NK-92 treated with Interleukin-12 subunit alpha and Interleukin-12 subunit beta, amount 100 ng/mL, for 24 hours (cell line): ENCODE results near the gene FOXD4L6.
"Not testable (repeated sequence)": the region's sequence is repeated elsewhere in the genome, so short reads cannot be mapped to it uniquely, and the experiment has no call there.

Experiments
- DNase-seq: peaks from one replicate; lab custom pipeline; 2025; lab: John Stamatoyannopoulos, UW

The FOXD4L6 gene

DNA sequence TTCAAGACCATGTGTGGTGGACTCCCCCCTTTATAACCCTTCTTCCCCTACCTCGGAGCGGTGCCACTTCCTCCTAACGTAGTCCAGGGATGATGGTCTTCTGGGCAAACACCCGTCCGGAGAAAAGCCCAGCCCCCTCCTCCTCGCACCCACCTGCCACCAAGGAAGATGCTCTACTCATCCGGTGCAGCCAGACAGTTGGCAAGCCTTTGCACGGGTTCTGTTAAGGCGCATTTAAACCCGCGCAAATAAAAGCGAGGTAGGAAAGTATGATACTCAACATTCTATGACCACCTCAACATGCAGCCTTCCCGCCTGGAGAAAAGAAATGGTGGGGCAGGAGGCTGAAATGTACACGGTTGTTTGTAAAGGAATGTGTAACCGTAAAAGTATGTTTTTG is at the start of gene FOXD4L6:
TSS of gene FOXD4L6 (minus strand) at position 101 of the 400 bp plus-strand sequence. CDS start 298 bp downstream, outside the sequence.
- DNase-seq, result not testable (repeated sequence)

DNA sequence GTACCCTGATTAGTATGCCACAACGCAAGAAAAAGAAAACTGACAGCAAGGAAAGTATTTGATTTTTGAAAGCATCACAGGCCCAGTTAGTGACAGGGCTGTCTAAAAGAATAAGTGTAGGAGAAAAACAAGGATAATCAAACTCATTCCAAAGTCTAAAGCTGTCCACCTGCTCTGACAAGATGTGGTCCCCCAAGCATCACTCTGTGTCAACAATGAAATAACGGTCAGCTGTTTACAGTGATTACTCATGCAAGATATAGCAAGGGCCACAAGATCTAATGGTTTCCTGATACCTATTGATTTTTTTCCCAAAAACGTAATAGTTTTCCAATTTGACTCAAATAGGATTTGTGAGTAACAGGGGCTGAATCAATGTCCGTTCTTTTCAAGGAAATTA is 46.5 kb upstream of the FOXD4L6 start:
- not testable (repeated sequence) for DNase-seq

DNA sequence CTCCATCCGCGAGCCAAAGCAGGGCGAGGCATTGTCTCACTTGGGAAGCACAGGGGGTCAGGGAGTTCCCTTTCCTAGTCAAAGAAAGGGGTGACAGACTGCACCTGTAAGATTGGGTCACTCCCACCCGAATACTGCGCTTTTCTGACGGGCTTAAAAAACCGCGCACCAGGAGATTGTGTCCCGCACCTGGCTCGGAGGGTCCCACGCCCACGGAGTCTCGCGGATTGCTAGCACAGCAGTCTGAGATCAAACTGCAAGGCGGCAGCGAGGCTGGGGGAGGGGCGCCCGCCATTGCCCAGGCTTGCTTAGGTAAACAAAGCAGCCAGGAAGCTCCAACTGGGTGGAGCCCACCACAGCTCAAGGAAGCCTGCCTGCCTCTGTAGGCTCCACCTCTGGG is 21.6 kb upstream of the FOXD4L6 start:
- not testable (repeated sequence) for DNase-seq

DNA sequence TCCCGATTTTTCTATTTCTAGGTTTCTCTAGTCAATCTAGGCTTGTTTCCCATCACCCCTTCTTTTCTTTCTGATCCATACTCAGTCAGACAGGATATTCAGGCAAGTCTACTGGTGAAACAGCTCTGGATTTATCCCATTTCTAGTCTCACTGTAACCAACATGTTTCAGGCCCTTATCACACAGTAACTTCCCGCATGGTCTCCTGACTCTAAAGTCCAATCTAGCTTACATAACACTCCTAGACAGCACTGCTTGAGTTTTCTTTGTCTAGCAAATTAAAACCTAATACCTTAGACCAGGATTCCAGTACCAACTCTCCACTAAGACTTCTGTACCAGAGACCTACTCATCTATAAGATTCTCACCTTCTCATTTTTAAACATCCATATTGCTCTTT is 13.4 kb upstream of the FOXD4L6 start:
- DNase-seq, result not testable (repeated sequence)

DNA sequence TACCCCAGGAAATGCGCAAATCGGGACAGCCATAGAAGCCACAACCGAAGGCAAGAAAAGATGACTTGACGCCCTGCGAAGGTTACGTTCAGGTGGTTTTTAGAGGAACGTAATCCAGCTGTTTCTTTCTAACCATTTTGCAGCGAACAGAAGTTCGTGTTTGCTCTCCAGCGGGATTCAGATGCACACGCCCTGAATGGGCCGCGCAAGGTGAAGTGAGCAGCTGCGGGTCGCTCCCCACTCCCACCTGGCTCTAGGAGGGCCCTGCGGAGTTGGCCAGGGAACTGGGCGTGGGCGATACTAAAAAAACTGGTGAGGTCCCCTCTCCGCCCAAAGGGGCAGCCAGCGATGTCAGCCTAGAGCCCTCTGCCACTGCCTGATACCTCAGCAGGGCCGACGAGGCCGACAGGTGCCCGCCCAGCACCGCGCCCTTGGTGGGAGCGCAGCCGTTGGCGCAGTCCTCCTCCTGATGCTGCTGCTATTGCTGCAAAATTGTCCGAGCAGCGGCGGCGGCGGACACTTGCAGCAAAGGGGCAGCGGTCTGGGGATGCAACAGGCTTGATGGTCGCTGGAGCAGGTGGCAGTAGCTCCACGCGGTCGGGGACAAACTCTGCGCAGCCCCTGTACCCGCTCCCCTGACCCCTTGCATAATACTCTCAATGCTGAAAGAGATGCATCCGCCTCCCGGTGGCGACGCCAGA is 1.6 kb downstream of the FOXD4L6 start:
- not testable (repeated sequence) for DNase-seq

DNA sequence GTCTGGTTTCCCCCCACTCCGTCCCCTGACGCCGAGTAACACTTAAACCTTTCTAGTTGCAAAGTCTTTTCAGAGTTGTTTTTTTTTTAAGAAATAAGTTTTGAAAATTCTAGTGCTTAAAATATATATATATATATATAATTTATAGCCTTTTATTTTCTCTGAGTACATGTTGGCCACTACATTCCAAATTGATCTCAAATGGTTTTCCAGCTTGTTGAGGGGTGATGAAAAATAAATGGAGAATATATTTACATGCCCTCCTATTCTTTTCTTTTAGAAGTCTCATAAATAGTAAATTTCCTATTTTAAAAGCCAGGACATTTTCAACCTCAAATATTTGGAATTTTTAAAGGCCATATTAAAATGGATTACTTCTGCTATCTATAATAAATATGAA is 2.5 kb downstream of the FOXD4L6 start:
- not testable (repeated sequence) for DNase-seq

DNA sequence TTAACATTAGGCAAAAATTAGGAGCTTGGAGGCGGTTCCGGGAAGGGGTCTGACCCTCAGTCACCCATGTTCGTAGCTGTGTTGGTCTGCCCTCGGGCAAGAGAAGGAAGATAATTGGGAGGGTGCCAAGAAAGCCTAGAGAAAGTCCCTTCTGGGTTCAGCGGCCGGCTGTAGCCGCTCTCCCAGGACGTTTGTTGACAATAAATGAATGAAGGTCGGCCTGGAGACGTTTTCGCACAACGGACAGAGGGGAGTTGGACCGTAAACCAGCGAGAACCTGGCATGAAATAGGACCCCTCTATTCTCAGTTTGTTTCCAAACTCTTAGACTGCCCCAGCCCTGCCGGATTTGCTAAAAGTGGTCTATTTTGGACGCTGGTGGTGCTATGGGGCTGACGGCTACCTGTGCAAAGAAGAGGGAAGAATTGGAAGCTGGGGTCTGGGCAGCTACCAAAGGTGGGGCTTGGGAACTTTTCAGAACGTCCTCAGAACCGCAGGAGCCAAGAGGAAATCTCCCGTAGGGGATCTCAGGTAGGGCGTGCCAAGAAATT is 3.3 kb downstream of the FOXD4L6 start:
- not testable (repeated sequence) for DNase-seq

DNA sequence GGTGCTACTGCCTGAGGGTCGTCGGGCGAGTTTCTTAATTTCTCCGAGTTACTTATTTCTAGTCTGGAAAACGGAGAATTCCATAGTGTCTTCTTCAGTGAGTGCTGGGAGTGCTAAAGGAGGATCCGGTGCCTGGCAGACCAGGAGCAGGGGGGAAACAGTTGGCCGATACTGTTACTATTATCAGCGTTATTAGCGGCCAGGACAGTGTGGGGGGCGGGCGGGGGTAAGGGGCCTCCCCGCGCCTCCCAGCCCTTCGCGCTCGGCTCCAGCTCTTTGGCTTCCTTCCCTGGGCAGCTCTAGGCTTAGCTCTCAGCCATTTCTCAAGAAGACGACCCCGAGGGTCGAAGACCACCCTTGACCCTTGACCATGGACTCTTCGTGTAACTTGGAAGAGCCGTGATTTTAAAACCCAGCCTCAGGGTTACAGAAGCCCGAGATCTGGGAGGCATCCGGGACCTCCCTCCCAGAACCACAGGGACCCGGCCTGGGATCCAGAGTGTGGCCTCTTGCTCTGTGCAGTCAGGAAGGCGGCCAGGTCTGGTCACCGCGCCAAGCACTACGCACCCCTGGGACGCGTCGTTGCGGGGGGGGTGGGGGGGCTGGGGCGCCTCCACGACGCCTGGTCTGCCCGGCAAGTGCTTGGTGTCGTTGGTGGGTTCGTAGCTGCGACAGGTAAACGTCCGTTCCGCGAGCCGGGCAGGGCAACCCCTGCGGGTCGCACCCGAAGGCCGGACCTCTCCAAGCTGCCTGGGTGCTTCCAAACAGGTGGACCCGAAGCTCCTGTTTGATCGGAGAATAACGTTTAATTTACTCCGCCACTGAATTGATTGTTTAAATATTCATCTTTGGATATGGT is 4.0 kb downstream of the FOXD4L6 start:
- not testable (repeated sequence) for DNase-seq

DNA sequence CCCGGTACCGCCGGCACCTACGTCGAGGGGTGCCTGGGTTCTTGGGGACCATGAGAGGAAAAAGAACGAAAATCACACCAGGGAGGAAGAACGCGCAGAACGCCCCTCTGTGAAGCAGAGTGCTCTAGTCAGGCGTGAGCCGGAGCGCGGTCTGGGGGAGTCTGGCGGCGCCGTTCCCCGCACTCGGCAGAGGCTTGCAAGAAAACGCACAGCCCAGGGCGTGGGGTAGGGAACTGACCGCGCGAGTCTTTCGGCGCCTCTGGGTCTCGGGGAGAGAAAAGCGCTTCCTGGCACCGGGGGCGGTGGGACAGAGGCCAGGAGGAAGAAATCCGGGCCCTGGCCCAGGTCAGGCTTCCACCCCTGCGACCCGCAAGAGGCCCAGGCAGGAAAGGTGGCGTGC is 4.7 kb downstream of the FOXD4L6 start:
- DNase-seq, result not testable (repeated sequence)

DNA sequence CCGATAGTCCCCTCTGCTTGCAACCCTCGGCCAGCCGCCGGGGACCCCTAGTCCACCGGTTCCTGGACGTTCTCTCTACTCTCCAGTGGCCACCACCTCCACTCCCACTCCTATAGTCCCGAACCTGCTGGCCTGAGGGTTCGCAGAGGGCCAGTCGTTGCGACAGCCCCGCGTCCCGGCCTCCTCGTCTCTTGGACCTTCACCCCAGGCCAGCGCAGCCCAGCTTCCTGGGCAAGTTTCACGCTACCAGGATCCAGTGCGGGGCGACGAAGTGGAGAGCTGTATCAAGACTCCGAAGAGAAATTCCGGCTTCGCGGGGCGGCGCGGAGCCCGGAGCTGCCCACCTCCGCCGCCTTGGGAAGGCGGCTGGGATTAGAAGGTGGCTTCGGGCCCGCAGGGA is 5.1 kb downstream of the FOXD4L6 start:
- not testable (repeated sequence) for DNase-seq

DNA sequence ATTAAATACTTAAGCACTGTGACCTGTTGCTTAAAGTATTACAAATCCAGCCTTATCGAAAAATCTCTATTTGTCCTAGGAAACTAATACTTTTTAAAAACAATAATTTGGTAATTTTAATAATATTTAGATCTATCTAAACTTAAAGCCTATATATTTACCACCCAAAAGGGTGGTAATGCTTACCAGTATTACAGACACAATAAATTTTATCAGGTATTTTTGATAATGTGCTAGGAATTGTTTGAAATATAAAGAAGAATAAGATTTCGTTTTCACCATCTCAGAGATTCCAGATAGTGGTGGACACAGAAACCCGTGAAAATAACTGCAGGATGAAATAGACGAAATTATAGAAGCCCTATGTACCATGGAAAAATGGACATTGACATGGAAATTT is 7.8 kb downstream of the FOXD4L6 start:
- not testable (repeated sequence) for DNase-seq

DNA sequence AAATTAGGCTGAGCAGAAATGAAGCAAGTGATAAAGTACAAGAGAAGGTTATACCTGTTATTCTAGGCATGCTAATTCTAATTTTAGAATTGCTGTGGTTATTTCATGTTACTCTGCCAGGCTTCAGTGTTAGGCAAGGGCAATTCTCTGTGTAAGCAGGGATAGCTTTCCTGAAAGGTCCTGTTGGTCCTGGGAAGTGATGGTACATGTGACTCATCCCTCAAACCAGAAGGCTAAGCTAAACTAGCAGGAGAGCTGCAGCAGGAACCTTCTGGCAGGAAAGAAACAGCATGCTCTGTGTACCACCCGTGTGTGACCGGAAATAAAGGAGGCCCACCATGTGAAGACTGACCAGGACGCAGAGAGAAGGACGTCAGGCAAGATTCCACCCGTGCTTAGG is 8.8 kb downstream of the FOXD4L6 start:
- DNase-seq, result not testable (repeated sequence)

DNA sequence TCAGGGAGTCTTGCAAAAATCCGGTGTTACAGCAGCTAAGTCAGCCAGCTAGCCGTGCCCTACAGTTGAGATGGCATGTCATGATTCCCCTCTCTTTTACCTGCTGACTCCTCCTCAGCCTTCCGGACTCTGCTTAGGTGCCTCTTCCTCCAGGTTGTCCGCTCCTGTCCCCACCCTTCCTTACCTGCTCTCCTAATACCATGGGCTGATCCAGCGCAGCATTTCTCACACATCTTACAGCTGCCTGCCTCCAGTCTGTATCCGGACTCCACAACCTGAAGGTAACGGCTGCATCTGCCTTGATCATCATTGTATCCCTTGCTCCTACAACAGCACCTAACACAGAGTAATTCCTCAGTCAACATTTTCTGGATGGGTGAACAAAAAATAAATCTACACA is 9.2 kb downstream of the FOXD4L6 start:
- DNase-seq, result not testable (repeated sequence)

DNA sequence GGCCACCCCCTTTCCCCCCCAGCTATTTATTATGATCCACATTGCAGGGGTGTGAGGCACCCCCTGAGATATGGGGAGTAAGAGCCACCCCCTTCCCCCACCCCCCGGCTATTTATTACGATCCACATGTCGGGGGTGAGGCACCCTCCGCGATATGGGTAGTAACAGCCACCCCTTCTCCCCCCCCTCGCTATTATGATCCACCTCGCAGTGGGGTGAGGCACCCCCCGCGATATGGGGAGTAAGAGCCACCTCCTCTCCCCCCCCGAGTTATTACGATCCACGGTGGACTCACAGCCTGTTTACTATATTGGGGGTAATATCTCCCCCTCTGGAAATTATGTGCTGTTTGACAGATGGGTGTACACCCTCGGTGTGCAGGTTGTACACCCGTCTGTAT is 15.1 kb downstream of the FOXD4L6 start:
- DNase-seq, result not testable (repeated sequence)

DNA sequence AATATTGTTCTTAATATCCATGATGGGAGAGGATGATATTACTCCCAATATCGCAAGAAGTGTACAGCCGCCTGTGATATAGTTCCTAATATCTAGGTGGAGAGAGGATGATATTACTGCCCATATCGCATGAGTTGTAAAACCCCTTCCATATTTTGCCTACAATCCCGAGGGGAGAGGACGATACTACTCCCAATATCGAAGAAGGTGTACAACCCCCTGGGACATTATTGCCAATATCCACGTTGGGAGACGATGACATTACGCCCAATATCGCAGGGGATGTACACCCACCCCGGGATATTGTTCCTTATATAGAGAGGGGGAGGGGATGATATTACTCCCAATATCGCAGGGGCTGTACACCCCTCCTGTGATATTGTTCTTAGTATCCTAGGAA is 17.1 kb downstream of the FOXD4L6 start:
- DNase-seq, result not testable (repeated sequence)

DNA sequence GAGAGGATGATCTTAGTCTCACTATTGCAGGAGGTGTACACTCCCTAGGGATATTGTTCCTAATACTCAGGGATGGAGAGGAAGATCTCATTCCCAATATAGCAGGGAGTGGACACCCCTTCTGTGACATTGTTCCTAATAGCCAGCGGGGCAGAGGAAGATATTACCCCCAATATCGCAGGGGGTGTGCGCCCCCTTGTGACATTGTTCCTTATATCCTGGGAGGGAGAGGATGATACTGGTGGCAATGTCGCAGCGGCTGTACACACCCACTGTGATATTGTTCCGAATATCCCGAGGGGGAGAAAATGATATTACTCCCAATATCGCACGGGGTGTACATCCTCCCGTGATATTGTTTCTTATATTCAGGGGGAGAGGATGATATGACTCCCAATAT is 17.6 kb downstream of the FOXD4L6 start:
- not testable (repeated sequence) for DNase-seq

DNA sequence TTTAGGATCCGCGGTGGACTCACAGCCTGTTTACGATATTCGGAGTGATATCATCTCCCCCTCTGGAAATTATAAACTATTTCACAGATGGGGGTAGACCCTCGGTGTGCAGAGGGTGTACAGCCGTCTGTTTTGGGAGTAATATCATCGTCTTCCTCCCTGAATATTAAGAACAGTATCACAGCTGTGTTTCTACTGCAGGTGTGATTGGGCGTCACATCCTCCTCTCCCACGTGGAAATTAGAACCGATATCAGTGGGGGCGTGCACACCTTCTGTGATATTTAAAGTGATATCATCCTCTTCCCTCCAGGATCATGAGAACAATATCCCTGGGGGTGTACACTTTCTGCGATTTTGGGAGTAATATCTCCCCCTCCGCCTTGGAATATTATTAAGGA is 19.2 kb downstream of the FOXD4L6 start:
- not testable (repeated sequence) for DNase-seq

DNA sequence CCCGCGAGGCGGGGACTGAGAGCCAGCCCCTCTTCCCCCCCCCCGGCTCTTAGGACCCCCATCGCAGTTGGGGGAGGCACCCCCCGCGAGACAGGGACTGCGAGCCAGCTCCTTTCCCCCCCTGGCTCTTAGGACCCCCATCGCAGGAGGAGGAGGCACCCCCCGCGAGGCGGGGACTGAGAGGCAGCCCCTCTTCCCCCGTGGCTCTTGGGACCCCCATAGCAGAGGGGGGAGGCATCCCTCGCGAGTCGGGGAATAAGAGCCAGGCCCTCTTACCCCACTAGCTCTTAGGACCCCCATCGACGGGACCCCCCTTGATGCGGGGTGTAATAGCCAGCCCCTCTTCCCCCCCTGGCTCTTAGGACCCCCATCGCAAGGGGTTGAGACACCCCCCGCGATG is 19.7 kb downstream of the FOXD4L6 start:
- DNase-seq, result not testable (repeated sequence)

DNA sequence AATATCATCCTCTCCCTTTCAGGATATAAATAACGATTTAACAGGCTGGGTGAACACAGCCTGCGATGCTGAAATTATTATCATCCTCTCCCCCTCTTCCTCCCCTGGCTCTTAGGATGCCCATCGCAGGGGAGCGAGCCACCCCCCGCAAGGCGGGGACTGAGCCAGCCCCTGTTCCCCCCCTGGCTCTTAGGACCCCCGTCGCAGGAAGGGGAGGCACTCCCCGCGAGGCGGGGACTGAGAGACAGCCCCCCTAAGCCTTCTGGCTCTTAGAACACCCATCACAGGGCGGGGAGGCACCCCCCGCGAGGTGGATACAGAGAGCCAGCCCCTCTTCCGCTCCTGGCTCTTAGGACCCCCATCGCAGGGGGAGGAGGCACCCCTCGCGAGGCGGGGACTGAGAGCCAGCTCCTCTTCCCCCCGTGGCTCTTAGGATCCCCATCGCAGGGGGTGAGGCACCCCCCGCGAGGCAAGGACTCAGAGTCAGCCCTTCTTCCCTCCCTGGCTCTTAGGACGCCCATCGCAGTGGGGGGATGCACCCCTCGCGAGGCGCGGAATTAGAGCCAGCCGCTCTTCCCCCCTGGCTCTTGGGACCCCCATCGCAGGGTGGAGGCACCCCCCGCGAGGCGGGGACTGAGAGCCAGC is 21.9 kb downstream of the FOXD4L6 start:
- not testable (repeated sequence) for DNase-seq

DNA sequence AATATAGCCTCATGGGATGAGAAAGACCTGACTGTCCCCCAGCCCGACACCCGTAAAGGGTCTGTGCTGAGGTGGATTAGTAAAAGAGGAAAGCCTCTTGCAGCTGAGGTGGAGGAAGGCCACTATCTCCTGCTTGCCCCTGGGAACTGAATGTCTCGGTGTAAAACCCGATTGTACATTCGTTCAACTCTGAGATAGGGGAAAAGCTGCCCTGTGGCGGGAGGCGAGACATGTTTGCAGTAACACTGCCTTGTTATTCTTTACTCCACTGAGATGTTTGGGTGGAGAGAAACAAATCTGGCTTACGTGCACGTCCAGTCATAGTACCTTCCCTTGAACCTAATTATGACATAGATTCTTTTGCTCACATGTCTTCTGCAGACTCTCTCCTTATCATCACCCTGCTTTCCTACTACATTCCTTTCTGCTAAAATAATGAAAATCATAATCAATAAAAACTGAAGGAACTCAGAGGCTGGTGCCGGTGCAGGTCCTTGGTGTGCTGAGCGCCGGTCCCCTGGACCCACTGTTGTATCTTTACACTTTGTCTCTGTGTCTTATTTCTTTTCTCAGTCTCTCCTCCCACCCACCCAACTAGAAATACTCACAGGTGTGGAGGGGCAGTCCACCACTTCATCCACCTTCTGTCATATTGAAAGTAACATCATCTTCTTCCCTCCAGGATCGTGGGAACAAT is 22.8 kb downstream of the FOXD4L6 start:
- DNase-seq, result not testable (repeated sequence)

DNA sequence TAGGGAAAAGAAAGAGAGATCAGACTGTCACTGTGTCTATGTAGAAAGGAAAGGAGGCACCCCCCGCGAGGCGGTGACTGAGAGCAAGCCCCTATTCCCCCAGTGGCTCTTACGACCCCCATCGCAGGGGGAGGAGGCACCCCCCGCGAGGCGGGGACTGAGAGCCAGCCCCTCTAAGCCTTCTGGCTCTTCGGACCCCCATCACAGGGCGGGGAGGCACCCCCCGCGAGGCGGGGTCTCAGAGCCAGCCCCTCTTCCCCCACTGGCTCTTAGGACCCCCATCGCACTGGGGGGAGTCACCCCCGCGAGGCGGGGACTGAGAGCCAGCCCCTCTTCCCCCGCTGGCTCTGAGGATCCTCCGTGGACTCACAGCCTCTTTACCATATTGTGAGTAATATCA is 23.9 kb downstream of the FOXD4L6 start:
- DNase-seq, result not testable (repeated sequence)

DNA sequence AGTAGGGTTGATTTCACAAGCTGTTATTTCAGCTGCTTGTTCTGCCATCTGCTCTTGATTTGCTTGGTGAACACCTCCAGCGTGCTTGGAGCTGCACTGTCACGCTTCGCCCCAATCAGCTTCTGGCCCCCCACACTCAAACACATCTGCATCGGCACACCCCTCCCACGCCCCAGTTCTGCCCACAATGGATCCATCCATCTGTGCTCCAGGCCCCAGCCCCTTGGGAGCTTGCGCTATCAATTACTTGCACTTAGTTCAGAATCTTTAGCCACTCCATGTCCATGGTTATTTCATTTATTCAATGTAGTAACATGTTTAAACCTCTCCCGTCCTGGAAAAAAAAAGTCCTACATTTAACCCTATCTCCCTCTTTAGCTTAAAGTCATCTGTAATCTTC is 28.0 kb downstream of the FOXD4L6 start:
- not testable (repeated sequence) for DNase-seq
